Panc1 (cell line): Measurements from ENCODE around the gene PBX1. TPM values are rescaled to one million over a fixed set of nuclear protein-coding genes. Genes with fewer than 3 reads are reported as not detected.

Experiments
- ATAC-seq: fragments of 200-7000 bp; cut with Tn5 transposase; 2 replicates; pipeline ENCODE4 v1.9.1; 2020; ENCODE audit warnings: mild to moderate bottlenecking, moderate library complexity
- BruUV-seq: library from RNA; stranded (reverse); fragments of 400-500 nt; replicated peaks from 2 replicates; lab custom pipeline; 2021; lab: Mats Ljungman, UMichigan
- CTCF ChIA-PET: fragments of 300-600 bp; sonication (Branson Sonifier 250); formaldehyde crosslinking; loops from one replicate; lab custom pipeline; 2022; ENCODE audit warnings: antibody characterized with exemption; lab: Charles Lee
- POLR2A ChIA-PET: fragments of 300-600 bp; sonication (Branson Sonifier 250); formaldehyde crosslinking; loops from one replicate; lab custom pipeline; 2022; ENCODE audit warnings: antibody characterized with exemption; lab: Charles Lee
- DNase-seq: peaks from one replicate; pipeline ENCODE4 v3.0.0-alpha.2; 2010; ENCODE audit warnings: low read depth, low spot score
- H3K27ac ChIP-seq: 2 replicates; pipeline ENCODE4 v1.5.1; 2011; ENCODE audit warnings: mild to moderate bottlenecking, low read length, inconsistent platforms
- H3K27me3 ChIP-seq: fragments of 200-500 bp; sonication (Bioruptor generic); 2 replicates; pipeline ENCODE4 v1.6.0; 2014; ENCODE audit warnings: low read length, inconsistent platforms; ENCODE audit not compliant: control insufficient read depth, insufficient read depth
- H3K36me3 ChIP-seq: fragments of 200-500 bp; sonication (Bioruptor generic); 2 replicates; pipeline ENCODE4 v1.5.1; 2014; ENCODE audit warnings: inconsistent platforms, mild to moderate bottlenecking, low read length, moderate library complexity; ENCODE audit not compliant: control insufficient read depth, insufficient read depth
- H3K4me1 ChIP-seq: 2 replicates; pipeline ENCODE4 v1.5.1; 2011; ENCODE audit warnings: inconsistent platforms, mild to moderate bottlenecking, low read length, moderate library complexity; ENCODE audit not compliant: control insufficient read depth, insufficient read depth
- H3K4me3 ChIP-seq, 2 experiments: 2 replicates each; pipeline ENCODE4 v1.5.1; 2011 to 2012; ENCODE audit warnings: low read depth in 2 of 2, low read length in 2 of 2, mild to moderate bottlenecking in 2 of 2, inconsistent platforms in 1 of 2, moderate library complexity in 1 of 2
- H3K9me3 ChIP-seq: fragments of 200-500 bp; sonication (Bioruptor generic); 2 replicates; pipeline ENCODE4 v1.5.1; 2014; ENCODE audit warnings: low read depth, mild to moderate bottlenecking, inconsistent platforms, low read length, moderate library complexity; ENCODE audit not compliant: control insufficient read depth, insufficient read depth
- POLR2AphosphoS5 ChIP-seq: IDR thresholded peaks from 2 replicates; pipeline ENCODE4 v1.6.1; 2012; ENCODE audit warnings: mild to moderate bottlenecking, low read depth, low read length, moderate library complexity
- SIN3A ChIP-seq: IDR thresholded peaks from 2 replicates; pipeline ENCODE4 v1.6.1; 2012; ENCODE audit warnings: low read depth, mild to moderate bottlenecking, low read length, moderate library complexity, borderline replicate concordance; ENCODE audit not compliant: insufficient read depth
- TCF7L2 ChIP-seq: IDR thresholded peaks from 2 replicates; pipeline ENCODE4 v1.6.1; 2011; ENCODE audit warnings: mild to moderate bottlenecking, low read depth, low read length, inconsistent platforms
- in situ Hi-C: cut with HindIII; loops from 2 replicates; pipeline ENCODE4 v1.10.0; 2016; ENCODE audit warnings: low sequenced_read_pairs, low pct_unique_long_range_greater_than_20kb
- intact Hi-C: fragments of 100-400 bp; cut with micrococcal nuclease; formaldehyde crosslinking; loops from one replicate; pipeline ENCODE4 v1.10.0; 2022; ENCODE audit not compliant: unreplicated experiment
- total RNA-seq: library from RNA; stranded (reverse); gene quantifications from one replicate; pipeline ENCODE4 v1.2.1, GENCODE V29; 2021; ENCODE audit not compliant: unreplicated experiment
- TF ChIP-seq, protein P1 (sequence below): fragments of 450-650 bp; IDR thresholded peaks from 2 replicates; pipeline ENCODE4 v1.5.1; 2017; ENCODE audit warnings: mild to moderate bottlenecking
- TF ChIP-seq, protein P2 (sequence below), 2 experiments: IDR thresholded peaks; 2 replicates each; pipeline ENCODE4 v1.6.1; 2011 to 2012; ENCODE audit warnings: low read depth in 2 of 2, control low read depth in 1 of 2, low read length in 1 of 2, mild to moderate bottlenecking in 1 of 2, moderate library complexity in 1 of 2; ENCODE audit not compliant: insufficient read depth in 1 of 2

PBX1 gene
- total RNA-seq, 1 experiment from 2014 or later: 2.0 TPM

DNA sequence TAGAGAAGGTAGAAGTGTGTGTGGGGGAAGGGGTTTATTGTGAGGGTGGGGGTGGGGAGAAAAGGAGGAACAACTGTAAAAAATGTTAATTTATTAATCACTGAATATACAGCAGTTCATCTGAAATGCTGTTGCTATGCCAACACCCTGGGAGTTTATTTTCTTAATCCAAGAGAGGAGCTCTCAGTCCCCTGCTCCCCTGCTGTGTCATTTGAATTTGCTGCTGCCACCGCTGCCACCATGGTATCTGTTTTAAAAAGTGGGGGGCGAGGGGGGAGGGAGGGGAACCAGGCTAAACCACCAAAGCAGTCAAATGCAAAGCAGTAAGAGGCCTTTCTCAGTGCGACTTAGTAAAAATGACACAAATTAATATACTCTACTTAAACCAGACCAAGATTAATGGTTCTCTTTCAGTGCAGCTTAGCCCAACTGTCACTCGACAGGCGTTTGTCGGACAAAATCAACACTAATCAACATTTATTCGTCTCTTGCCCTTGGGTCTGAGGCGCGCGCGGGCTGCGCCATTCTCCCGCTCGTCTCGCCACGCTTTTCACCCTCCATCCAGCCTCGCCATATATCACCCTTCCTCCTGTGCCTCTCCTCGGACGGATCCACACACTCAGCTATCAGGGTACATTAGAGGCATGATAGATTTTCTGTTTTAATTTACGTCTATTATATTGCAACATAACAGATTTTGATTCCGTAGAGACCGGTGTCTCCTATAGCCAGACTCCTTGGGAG is 76.2 kb downstream of the PBX1 start:
- ChIA-PET POLR2A (no interaction called here), CTCF (interaction anchor here (0.6 kb wide), 1 partner anchor 93 kb away, joined by 3 read pairs; no protein-coding TSS in a partner anchor)
- Histone ChIP-seq H3K4me3 (no peak overlapping the region), H3K36me3 (no peaks in the 10 kb centered on the region), H3K27me3 (no peaks in the 10 kb centered on the region), H3K27ac (no peak overlapping the region), H3K9me3 (no peaks in the 10 kb centered on the region), H3K4me1 (no peaks in the 10 kb centered on the region)
- in situ Hi-C loops: no loop called here
- ATAC-seq: no peak
- DNase-seq: no peak
- TF ChIP-seq, protein P1, sequence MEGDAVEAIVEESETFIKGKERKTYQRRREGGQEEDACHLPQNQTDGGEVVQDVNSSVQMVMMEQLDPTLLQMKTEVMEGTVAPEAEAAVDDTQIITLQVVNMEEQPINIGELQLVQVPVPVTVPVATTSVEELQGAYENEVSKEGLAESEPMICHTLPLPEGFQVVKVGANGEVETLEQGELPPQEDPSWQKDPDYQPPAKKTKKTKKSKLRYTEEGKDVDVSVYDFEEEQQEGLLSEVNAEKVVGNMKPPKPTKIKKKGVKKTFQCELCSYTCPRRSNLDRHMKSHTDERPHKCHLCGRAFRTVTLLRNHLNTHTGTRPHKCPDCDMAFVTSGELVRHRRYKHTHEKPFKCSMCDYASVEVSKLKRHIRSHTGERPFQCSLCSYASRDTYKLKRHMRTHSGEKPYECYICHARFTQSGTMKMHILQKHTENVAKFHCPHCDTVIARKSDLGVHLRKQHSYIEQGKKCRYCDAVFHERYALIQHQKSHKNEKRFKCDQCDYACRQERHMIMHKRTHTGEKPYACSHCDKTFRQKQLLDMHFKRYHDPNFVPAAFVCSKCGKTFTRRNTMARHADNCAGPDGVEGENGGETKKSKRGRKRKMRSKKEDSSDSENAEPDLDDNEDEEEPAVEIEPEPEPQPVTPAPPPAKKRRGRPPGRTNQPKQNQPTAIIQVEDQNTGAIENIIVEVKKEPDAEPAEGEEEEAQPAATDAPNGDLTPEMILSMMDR: no peak
- TF ChIP-seq, protein P2, sequence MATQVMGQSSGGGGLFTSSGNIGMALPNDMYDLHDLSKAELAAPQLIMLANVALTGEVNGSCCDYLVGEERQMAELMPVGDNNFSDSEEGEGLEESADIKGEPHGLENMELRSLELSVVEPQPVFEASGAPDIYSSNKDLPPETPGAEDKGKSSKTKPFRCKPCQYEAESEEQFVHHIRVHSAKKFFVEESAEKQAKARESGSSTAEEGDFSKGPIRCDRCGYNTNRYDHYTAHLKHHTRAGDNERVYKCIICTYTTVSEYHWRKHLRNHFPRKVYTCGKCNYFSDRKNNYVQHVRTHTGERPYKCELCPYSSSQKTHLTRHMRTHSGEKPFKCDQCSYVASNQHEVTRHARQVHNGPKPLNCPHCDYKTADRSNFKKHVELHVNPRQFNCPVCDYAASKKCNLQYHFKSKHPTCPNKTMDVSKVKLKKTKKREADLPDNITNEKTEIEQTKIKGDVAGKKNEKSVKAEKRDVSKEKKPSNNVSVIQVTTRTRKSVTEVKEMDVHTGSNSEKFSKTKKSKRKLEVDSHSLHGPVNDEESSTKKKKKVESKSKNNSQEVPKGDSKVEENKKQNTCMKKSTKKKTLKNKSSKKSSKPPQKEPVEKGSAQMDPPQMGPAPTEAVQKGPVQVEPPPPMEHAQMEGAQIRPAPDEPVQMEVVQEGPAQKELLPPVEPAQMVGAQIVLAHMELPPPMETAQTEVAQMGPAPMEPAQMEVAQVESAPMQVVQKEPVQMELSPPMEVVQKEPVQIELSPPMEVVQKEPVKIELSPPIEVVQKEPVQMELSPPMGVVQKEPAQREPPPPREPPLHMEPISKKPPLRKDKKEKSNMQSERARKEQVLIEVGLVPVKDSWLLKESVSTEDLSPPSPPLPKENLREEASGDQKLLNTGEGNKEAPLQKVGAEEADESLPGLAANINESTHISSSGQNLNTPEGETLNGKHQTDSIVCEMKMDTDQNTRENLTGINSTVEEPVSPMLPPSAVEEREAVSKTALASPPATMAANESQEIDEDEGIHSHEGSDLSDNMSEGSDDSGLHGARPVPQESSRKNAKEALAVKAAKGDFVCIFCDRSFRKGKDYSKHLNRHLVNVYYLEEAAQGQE (IDR thresholded peaks at IDR 0.05; ENCODE audit: insufficient read depth in 1 of 2, low read depth in 2 of 2, low read length in 1 of 2): no peak
- TF ChIP-seq POLR2AphosphoS5 (no peak), SIN3A (no peak), TCF7L2 (no peak)
- BruUV-seq: no TSS peak
- intact Hi-C loops: no loop called here

DNA sequence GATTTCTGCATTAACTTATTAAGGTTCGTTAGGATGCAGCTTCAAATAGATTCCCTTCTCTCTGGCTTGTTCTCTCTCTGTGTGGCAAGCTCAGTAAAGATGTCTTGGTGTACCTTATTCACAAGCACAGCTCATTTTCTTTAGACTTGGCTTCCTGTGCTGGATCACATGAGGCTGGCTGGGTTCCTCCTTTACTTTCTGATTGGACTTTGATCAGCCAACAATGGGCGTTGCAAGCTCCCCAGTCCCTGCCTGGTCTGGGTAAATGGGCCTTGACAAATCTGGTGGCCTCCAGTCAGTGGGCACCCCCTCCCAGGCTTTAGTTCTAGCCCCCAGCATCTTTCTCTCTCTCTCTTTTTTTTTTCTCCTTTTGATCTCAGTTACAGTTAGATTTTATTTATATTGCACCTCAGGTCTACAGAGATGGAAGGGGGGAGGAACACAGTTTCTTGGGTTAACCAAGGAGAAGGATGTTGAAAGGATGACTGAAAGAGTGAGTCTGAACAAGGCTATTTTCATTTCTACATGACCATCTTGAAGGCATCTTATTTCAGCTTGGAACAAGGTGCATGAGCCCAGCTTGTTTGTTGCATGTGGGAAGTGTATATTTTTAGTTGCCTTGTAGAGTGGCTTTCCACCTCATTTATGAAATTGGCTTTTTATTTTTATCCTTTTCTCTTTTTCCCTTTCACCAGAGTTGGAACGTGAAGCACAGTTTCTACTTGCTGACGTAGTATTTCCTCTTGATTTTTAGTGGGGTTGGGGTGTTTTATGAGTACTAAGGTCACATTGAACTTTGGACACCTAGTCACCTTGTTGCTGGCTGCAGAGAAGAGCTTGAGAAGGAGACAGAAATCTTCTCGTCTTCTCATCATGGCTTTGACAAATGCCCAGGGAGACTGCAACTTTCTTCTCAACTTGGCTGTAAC is 77.1 kb downstream of the PBX1 start:
- BruUV-seq: no TSS peak
- no peak overlapping the region for H3K27ac ChIP-seq
- H3K27me3 ChIP-seq: no peaks in the 10 kb centered on the region
- DNase-seq (no peak), ATAC-seq (no peak)
- CTCF ChIA-PET: no interaction called here
- POLR2A ChIA-PET: no interaction called here
- TF ChIP-seq, protein P2 (IDR thresholded peaks at IDR 0.05; ENCODE audit: insufficient read depth in 1 of 2, low read depth in 2 of 2, low read length in 1 of 2): no peak
- TF ChIP-seq SIN3A (no peak), TCF7L2 (no peak), POLR2AphosphoS5 (no peak)
- TF ChIP-seq, protein P1: no peak
- H3K4me1 ChIP-seq: no peaks in the 10 kb centered on the region
- in situ Hi-C loops: no loop called here
- no peaks in the 10 kb centered on the region for H3K9me3 ChIP-seq
- H3K4me3 ChIP-seq: no peak overlapping the region
- intact Hi-C loops: no loop called here
- H3K36me3 ChIP-seq: no peaks in the 10 kb centered on the region
